ENCODE results near the gene ABHD12.
A peak's percentile ranks its signal among the peaks of the same experiment; 100 is the strongest.

The ABHD12 gene

DNA sequence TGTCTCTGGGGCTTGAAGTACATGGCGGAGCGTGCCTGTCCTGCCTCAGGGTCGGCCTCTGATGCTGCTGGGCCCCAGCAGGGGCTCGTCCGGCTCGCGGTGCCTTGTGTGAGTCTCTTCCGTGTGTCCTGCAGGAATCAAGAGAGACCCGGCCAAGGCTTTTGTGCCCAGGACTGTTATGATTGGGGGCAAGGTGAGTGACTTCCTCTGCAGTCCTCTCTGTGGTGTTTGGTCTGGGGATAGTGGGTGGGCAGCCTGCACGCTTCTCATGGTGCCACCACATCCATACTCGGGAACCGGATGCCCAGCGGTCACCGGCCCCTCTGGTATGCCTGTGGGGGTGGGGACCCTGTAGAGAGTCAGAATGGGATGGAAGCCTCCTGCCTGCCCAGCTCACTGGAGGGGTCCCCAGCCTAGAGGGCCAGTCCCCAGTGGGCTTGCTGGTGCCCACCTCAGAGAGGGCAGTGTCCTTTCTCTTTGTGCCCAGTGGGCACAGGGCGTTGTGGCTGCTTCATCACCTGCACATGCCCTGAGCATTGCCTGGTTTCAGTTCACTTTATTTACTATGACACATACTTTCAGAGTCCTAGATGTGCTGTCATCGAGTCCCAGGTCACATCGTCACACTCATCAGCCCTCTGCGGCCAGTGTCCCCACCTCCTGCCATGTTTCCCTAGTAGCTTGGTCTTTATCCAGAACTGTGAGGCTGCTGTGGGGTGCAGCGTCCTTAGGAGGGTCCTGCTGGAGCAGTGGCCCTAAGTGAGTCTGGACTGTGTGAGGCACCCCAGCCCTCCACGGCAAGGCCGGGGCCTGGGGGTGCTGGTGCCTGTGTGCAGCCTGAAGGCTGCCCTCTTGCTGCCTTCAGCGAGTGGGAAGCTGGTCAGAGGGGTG lies 102.1 kb downstream of the ABHD12 start:
- TF ChIP-seq, protein P1, sequence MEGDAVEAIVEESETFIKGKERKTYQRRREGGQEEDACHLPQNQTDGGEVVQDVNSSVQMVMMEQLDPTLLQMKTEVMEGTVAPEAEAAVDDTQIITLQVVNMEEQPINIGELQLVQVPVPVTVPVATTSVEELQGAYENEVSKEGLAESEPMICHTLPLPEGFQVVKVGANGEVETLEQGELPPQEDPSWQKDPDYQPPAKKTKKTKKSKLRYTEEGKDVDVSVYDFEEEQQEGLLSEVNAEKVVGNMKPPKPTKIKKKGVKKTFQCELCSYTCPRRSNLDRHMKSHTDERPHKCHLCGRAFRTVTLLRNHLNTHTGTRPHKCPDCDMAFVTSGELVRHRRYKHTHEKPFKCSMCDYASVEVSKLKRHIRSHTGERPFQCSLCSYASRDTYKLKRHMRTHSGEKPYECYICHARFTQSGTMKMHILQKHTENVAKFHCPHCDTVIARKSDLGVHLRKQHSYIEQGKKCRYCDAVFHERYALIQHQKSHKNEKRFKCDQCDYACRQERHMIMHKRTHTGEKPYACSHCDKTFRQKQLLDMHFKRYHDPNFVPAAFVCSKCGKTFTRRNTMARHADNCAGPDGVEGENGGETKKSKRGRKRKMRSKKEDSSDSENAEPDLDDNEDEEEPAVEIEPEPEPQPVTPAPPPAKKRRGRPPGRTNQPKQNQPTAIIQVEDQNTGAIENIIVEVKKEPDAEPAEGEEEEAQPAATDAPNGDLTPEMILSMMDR (conservative IDR thresholded peaks at IDR 0.05; ENCODE audit: low read depth, low read length) = no peak
- DNase-seq (ENCODE audit: low read depth) = no peak
- no peak overlapping the region for H3K4me3 ChIP-seq (ENCODE audit: low read depth, low read length)

DNA sequence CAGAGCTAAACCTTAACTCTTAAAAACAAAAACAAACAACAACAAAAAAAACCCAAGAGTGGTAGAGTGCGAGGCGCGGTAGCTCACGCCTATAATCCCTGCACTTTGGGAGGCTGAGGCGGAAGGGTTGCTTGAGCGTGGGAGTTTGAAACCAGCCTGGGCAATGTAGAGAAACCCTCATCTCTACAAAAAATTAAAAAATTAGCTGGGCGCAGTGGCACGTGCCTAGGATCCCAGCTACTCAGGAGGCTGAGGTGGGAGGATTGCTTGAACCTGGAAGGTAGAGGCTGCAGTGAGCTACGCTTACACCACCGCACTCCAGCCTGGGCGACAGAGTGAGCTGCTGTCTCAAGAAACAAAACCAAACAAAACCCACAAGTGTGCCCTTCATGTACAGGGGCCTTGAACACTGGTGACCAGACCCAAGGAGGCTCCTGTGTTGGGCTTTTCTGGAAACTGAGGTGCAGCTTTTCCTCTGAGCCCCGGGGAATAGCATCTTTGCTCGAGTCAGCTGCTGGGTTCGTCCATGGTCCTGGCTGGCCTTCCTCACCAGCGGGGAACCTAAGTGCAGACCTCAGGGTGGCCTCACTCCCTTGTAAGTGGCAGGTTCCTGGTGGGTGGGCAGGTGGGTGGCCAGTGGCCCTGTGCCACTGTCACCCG lies 102.9 kb downstream of the ABHD12 start:
- TF ChIP-seq, protein P1 (conservative IDR thresholded peaks at IDR 0.05; ENCODE audit: low read depth, low read length) = no peak

DNA sequence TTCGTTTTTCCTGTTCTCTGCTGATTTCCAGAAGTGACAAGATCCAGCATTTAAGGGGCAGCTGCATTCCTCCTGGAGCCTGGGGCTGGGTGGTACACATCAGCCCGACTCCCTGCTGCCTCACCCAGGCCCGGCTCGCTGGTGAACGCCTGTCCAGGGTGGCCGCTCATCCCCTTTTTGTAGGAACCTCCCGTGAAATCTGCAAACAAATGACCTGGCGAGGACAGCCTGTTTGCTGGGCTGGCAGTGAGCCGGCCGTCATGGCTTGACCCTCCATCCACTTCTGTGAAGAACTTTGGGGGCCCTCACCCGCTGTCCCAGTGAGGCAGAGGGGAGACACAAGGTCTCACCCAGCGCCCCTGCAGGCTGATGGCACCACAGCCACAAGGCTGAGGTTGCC lies 103.7 kb downstream of the ABHD12 start:
- H3K4me3 ChIP-seq (ENCODE audit: low read depth, low read length) = no peak overlapping the region
- TF ChIP-seq, protein P1 (conservative IDR thresholded peaks at IDR 0.05; ENCODE audit: low read depth, low read length) = no peak
- no peak for DNase-seq (ENCODE audit: low read depth)

More for the DNA sequence above, 102.9 kb downstream of the ABHD12 start:
- DNase-seq (ENCODE audit: low read depth) = no peak
- H3K4me3 ChIP-seq (ENCODE audit: low read depth, low read length) = no peak overlapping the region

DNA sequence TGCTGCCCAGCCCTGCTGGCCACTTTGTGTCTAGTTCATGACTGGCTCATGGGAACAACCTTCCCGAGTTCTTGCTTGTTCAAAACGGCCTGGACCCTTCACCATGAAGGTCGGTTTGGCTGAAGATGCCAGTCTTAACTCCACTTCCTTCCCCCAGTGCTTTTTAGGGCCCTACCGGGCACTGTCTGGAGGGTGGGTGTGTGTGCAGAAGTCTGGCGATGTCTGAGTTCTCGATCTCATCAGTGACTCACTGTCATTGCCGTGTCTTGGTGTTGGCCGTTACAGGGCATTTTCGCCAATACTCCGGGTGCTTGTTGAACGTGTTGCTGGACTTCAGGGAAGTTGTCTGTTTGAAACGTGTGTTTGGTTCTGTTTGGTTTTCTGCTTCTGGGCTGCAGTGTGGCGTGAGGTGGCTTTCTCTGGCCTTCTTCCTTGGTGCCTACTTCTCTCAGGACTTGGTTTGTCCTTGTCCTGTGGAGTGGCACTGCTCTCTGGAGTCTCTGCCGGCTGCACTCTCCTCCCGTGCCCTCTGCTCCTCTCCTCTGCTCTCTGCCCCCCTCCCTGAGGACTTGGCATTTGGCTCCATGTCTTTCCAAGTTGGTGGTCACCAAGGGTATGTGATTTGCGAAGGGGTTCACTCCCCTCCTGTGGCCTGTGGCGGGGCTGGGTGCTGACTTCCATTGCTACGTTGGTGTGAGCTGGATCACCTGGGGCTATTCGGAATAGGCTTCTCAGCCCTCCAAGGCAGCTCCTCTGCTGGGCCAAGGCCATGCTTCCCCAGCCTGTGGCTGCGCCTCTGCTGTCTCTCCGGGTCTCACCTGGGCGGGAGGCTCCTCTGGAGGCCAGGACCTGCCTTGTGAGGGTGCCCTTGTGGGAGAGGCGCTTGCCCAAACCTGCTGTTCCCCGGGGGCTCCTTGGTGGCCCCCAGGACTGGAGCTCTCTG lies 104.5 kb downstream of the ABHD12 start:
- TF ChIP-seq, protein P1 (conservative IDR thresholded peaks at IDR 0.05; ENCODE audit: low read depth, low read length) = no peak
- H3K4me3 ChIP-seq (ENCODE audit: low read depth, low read length) = no peak overlapping the region
- no peak for DNase-seq (ENCODE audit: low read depth)

DNA sequence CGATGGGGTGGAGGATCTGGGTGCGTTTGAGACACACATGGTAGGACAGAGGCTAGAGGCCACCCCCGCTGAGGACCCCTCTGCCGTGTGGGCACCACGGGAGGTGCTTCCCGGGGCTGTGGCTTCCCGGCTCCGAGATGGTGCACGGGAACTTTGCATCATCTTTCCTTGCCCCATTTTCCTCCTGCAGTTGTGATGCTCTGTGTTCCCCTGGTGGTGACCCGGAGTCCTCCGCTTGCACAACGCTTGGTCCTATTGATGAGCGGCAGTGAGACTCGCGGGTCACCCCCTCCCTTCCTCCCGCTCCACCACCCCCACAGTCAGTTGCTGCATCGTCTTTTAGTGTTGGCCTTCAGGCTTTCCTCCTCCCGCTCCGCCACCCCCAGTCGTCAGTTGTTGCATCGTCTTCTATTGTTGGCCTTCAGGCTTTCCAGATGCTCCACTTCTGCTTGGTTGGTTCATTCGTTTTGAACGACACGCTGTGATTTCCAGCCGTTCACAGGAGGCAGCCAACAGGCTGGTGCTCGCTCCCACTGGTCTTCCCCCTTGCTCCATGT lies 105.5 kb downstream of the ABHD12 start:
- DNase-seq (ENCODE audit: low read depth) = peak; percentile 34
- H3K4me3 ChIP-seq (ENCODE audit: low read depth, low read length) = no peak overlapping the region
- TF ChIP-seq, protein P1 (conservative IDR thresholded peaks at IDR 0.05; ENCODE audit: low read depth, low read length) = peak; percentile 34

DNA sequence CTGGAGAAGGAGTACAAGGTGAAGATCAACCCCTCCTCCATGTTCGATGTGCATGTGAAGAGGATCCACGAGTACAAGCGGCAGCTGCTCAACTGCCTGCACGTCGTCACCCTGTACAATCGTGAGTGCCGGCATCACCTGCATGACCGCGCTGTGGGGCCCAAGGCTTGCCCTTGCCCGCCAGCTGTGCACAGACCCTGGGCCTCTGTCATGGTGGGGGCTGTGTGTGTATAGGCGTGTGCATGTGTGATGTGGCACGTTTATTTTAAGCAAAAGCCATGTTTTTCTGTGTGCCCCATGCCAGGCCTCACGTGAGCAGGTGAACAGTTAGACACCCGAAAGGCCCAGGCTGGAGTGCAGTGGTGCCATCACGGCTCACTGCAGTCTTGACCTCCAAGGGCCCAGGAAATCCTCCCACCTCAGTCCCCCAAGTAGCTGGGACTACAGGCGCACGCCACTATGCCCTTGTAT lies 106.5 kb downstream of the ABHD12 start:
- no peak for DNase-seq (ENCODE audit: low read depth)
- TF ChIP-seq, protein P1 (conservative IDR thresholded peaks at IDR 0.05; ENCODE audit: low read depth, low read length) = no peak
- no peak overlapping the region for H3K4me3 ChIP-seq (ENCODE audit: low read depth, low read length)

Data from choroid plexus epithelial cell (primary cell).